HG03575 (cell line): ENCODE measurements around the gene DNAAF8.
"Not testable (repeated sequence)": the region's sequence is repeated elsewhere in the genome, so short reads cannot be mapped to it uniquely, and the experiment has no call there.

Experiments used
- ATAC-seq: cut with Tn5 transposase; IDR thresholded peaks from one replicate; pipeline ENCODE4 v1.9.1; 2021; ENCODE audit not compliant: unreplicated experiment, insufficient number of reproducible peaks, low FRiP score; ENCODE audit errors: extremely low read depth

Gene DNAAF8

GRCh38 chr16:4769306-4769638 is 34.9 kb downstream of the DNAAF8 start:
- ATAC-seq, result no peak

GRCh38 chr16:4771646-4772045 is 37.3 kb downstream of the DNAAF8 start:
- ATAC-seq, result no peak

GRCh38 chr16:4772351-4772750 is 38.0 kb downstream of the DNAAF8 start:
- ATAC-seq, result no peak

- no peak for ATAC-seq
Measured at GRCh38 chr16:4775005-4775404, 40.7 kb downstream of the DNAAF8 start.

GRCh38 chr16:4776141-4776705 is 41.9 kb downstream of the DNAAF8 start:
- ATAC-seq, result no peak

- no peak for ATAC-seq
Measured at GRCh38 chr16:4777339-4778049, 43.2 kb downstream of the DNAAF8 start.

- ATAC-seq, result no peak
Measured at GRCh38 chr16:4778050-4778392, 43.7 kb downstream of the DNAAF8 start.

- ATAC-seq, result no peak
Measured at GRCh38 chr16:4780235-4780634, 45.9 kb downstream of the DNAAF8 start.

- no peak for ATAC-seq
Measured at GRCh38 chr16:4783251-4783950, 49.1 kb downstream of the DNAAF8 start.

GRCh38 chr16:4783951-4784336 is 49.6 kb downstream of the DNAAF8 start:
- no peak for ATAC-seq

- not testable (repeated sequence) for ATAC-seq
Measured at GRCh38 chr16:4784444-4784987, 50.2 kb downstream of the DNAAF8 start.

- no peak for ATAC-seq
Measured at GRCh38 chr16:4785758-4786433, 51.6 kb downstream of the DNAAF8 start.

- ATAC-seq, result no peak
Measured at GRCh38 chr16:4787068-4787467, 52.7 kb downstream of the DNAAF8 start.

GRCh38 chr16:4787627-4788482 is 53.5 kb downstream of the DNAAF8 start, which contains the start of gene SEPTIN12:
SEPTIN12 (minus strand) TSS chr16:4788345; CDS start chr16:4787645, 700 bp downstream.
- ATAC-seq, result no peak

GRCh38 chr16:4788489-4788889 is 54.2 kb downstream of the DNAAF8 start:
- no peak for ATAC-seq

- no peak for ATAC-seq
Measured at GRCh38 chr16:4788910-4789309, 54.6 kb downstream of the DNAAF8 start.

GRCh38 chr16:4790261-4790660 is 55.9 kb downstream of the DNAAF8 start:
- no peak for ATAC-seq

- no peak for ATAC-seq
Measured at GRCh38 chr16:4790871-4791270, 56.5 kb downstream of the DNAAF8 start.
